Neural progenitor cell (in vitro differentiated cells): ENCODE data around the gene ECEL1. TPM values are rescaled to one million over a fixed set of nuclear protein-coding genes. Genes with fewer than 3 reads are reported as not detected.

Source experiments
- DNase-seq: peaks from one replicate; pipeline ENCODE4 v3.0.0-alpha.2; 2016; ENCODE audit warnings: low spot score
- H2AFZ ChIP-seq: fragments of 200-600 bp; sonication (generic); replicated peaks from 2 replicates; pipeline ENCODE4 v1.6.1; 2016; ENCODE audit warnings: antibody characterized with exemption
- H3F3A ChIP-seq: fragments of 200-600 bp; sonication (generic); 2 replicates; pipeline ENCODE4 v1.6.1; 2016; ENCODE audit warnings: antibody characterized with exemption, low read depth
- H3K27ac ChIP-seq: fragments of 200-600 bp; sonication (generic); 2 replicates; pipeline ENCODE4 v1.5.1; 2016; ENCODE audit warnings: mild to moderate bottlenecking
- H3K27me3 ChIP-seq: fragments of 200-600 bp; sonication (generic); 2 replicates; pipeline ENCODE4 v1.6.1; 2016; ENCODE audit warnings: mild to moderate bottlenecking, moderate library complexity
- H3K36me3 ChIP-seq: fragments of 200-600 bp; sonication (generic); 2 replicates; pipeline ENCODE4 v1.5.1; 2016
- H3K4me1 ChIP-seq: fragments of 200-600 bp; sonication (generic); 2 replicates; pipeline ENCODE4 v1.6.1; 2016; ENCODE audit warnings: mixed run types
- H3K4me2 ChIP-seq: fragments of 200-600 bp; sonication (generic); 2 replicates; pipeline ENCODE4 v1.6.1; 2016
- H3K4me3 ChIP-seq: fragments of 200-600 bp; sonication (generic); 2 replicates; pipeline ENCODE4 v1.5.1; 2016
- H3K79me2 ChIP-seq: fragments of 200-600 bp; sonication (generic); 2 replicates; pipeline ENCODE4 v1.6.1; 2016; ENCODE audit warnings: low read depth
- H3K9ac ChIP-seq: fragments of 200-600 bp; sonication (generic); 2 replicates; pipeline ENCODE4 v1.6.1; 2016
- H3K9me3 ChIP-seq: fragments of 200-600 bp; sonication (generic); 2 replicates; pipeline ENCODE4 v1.5.1; 2016; ENCODE audit warnings: low read depth
- H4K20me1 ChIP-seq: fragments of 200-600 bp; sonication (generic); 2 replicates; pipeline ENCODE4 v1.6.1; 2016; ENCODE audit warnings: low read depth
- H3K27ac Mint-ChIP-seq: 3 replicates; pipeline ENCODE4 v1.8.0; 2021; ENCODE audit warnings: mixed read lengths
- H3K27me3 Mint-ChIP-seq: 2 replicates; pipeline ENCODE4 v1.8.0; 2022; ENCODE audit warnings: low read depth, mild to moderate bottlenecking, inconsistent platforms, moderate library complexity, mixed read lengths; ENCODE audit not compliant: insufficient read depth
- H3K36me3 Mint-ChIP-seq: 3 replicates; pipeline ENCODE4 v1.8.0; 2021; ENCODE audit warnings: mixed read lengths
- H3K4me1 Mint-ChIP-seq: 3 replicates; pipeline ENCODE4 v1.8.0; 2021; ENCODE audit warnings: mixed read lengths
- H3K4me3 Mint-ChIP-seq: 3 replicates; pipeline ENCODE4 v1.8.0; 2021; ENCODE audit warnings: mild to moderate bottlenecking, moderate library complexity, mixed read lengths
- H3K9me3 Mint-ChIP-seq: 3 replicates; pipeline ENCODE4 v1.8.0; 2020; ENCODE audit warnings: mixed read lengths
- CTCF ChIP-seq: fragments of 200-600 bp; sonication (generic); IDR thresholded peaks from 2 replicates; pipeline ENCODE4 v1.5.1; 2017; ENCODE audit warnings: antibody characterized with exemption, mild to moderate bottlenecking
- EZH2 ChIP-seq: fragments of 200-600 bp; sonication (generic); IDR thresholded peaks from 2 replicates; pipeline ENCODE4 v1.6.1; 2017; ENCODE audit warnings: antibody characterized with exemption, mild to moderate bottlenecking, moderate library complexity
- EZH2phosphoT487 ChIP-seq: fragments of 200-600 bp; sonication (generic); IDR thresholded peaks from 2 replicates; pipeline ENCODE4 v1.6.1; 2017; ENCODE audit warnings: antibody characterized with exemption
- total RNA-seq: library from RNA; depleted of rRNA; stranded (reverse); fragments of >200 nt; gene quantifications from 2 replicates; pipeline ENCODE4 v1.2.3, GENCODE V29; 2015; ENCODE audit warnings: low replicate concordance

Gene ECEL1
- total RNA-seq, 1 donor from 2014 or later, result 0.84 TPM

- no peak for TF ChIP-seq EZH2
- TF ChIP-seq EZH2phosphoT487, result no peak
- no peak for TF ChIP-seq CTCF
- H3K4me3 Mint-ChIP-seq, result no peak overlapping the region
- H3K27ac ChIP-seq, result no peak overlapping the region
Observed at GRCh38 chr2:232511336-232511890, 23.8 kb upstream of the ECEL1 start.

GRCh38 chr2:232508251-232508650, 20.6 kb upstream of the ECEL1 start:
- no peak for DNase-seq
- no peak overlapping the region for H3K9ac ChIP-seq
- Mint-ChIP-seq H3K4me1 (peaks cover 40% of the 10 kb centered on the region), H3K36me3 (no peaks in the 10 kb centered on the region), H3K4me3 (no peak overlapping the region), H3K27ac (no peak overlapping the region), H3K9me3 (no peaks in the 10 kb centered on the region), H3K27me3 (peaks cover 37% of the 10 kb centered on the region)
- TF ChIP-seq CTCF, result peak; percentile 18
- TF ChIP-seq EZH2, result no peak
- H2AFZ ChIP-seq, result no peak overlapping the region
- no peaks in the 10 kb centered on the region for H3K36me3 ChIP-seq
- H3K9me3 ChIP-seq, result no peaks in the 10 kb centered on the region
- peaks cover 38% of the 10 kb centered on the region for H3K27me3 ChIP-seq
- peaks cover 12% of the 10 kb centered on the region for H3K4me1 ChIP-seq
- H3K79me2 ChIP-seq, result no peaks in the 10 kb centered on the region
- peaks cover 18% of the 10 kb centered on the region for H4K20me1 ChIP-seq
- peaks cover 13% of the 10 kb centered on the region for H3F3A ChIP-seq
- H3K27ac ChIP-seq, result no peak overlapping the region
- no peak overlapping the region for H3K4me3 ChIP-seq
- no peak overlapping the region for H3K4me2 ChIP-seq

More at GRCh38 chr2:232511336-232511890, 23.8 kb upstream of the ECEL1 start:
- Mint-ChIP-seq H3K36me3 (no peaks in the 10 kb centered on the region), H3K4me1 (peaks cover 19% of the 10 kb centered on the region), H3K9me3 (no peaks in the 10 kb centered on the region), H3K27ac (no peak overlapping the region), H3K27me3 (peaks cover 16% of the 10 kb centered on the region)
- no peaks in the 10 kb centered on the region for H3K9me3 ChIP-seq
- no peak overlapping the region for H3K4me2 ChIP-seq
- H3K9ac ChIP-seq, result no peak overlapping the region
- H3K4me3 ChIP-seq, result no peak overlapping the region
- peaks cover 3% of the 10 kb centered on the region for H3K4me1 ChIP-seq
- no peak overlapping the region for H2AFZ ChIP-seq
- H3K27me3 ChIP-seq, result peaks cover 7% of the 10 kb centered on the region
- H3K79me2 ChIP-seq, result no peaks in the 10 kb centered on the region
- no peak for DNase-seq
- H3F3A ChIP-seq, result no peaks in the 10 kb centered on the region
- no peaks in the 10 kb centered on the region for H4K20me1 ChIP-seq
- H3K36me3 ChIP-seq, result no peaks in the 10 kb centered on the region

- Histone ChIP-seq H3K36me3 (no peaks in the 10 kb centered on the region), H4K20me1 (peaks cover 26% of the 10 kb centered on the region), H3K9me3 (no peaks in the 10 kb centered on the region), H3K4me3 (no peak overlapping the region), H3K4me1 (peaks cover 21% of the 10 kb centered on the region), H3K9ac (no peak overlapping the region), H3K27ac (no peak overlapping the region), H3K27me3 (peaks cover 54% of the 10 kb centered on the region), H2AFZ (no peak overlapping the region), H3K4me2 (peak overlapping the region; percentile 52), H3K79me2 (no peaks in the 10 kb centered on the region), H3F3A (peaks cover 15% of the 10 kb centered on the region)
- H3K4me1 Mint-ChIP-seq, result peaks cover 43% of the 10 kb centered on the region
- no peaks in the 10 kb centered on the region for H3K9me3 Mint-ChIP-seq
- H3K4me3 Mint-ChIP-seq, result no peak overlapping the region
- H3K27me3 Mint-ChIP-seq, result peaks cover 38% of the 10 kb centered on the region
- no peak for DNase-seq
- H3K27ac Mint-ChIP-seq, result no peak overlapping the region
- TF ChIP-seq EZH2 (no peak), CTCF (no peak), EZH2phosphoT487 (no peak)
- no peaks in the 10 kb centered on the region for H3K36me3 Mint-ChIP-seq
Observed at GRCh38 chr2:232506709-232507108, 19.1 kb upstream of the ECEL1 start.
